GF-D8 (cell line): ENCODE data around the gene EPN3.

Experiments
- DNase-seq: peaks from one replicate; lab custom pipeline; 2025; lab: John Stamatoyannopoulos, UW

Gene EPN3

DNA sequence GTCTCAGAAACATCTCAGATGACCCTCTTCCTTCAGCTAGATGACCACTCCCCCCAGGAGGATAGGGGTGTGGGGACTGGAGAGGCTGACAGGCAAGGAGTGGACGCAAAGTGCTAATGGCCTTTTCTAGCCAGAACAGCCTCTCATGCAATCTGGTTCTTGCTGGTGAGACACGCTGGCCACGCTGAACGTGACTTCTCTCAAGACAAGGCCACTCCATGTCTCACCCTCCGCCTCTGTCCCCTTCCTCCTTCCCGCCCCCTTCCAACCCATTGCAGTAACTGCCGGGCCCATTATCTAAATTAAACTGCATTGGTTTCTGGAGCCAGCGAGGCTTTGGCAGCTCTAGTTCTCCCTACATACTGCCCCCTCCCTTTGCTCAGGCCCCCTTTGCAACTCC is 37.5 kb downstream of the EPN3 start:
- DNase-seq = no peak

DNA sequence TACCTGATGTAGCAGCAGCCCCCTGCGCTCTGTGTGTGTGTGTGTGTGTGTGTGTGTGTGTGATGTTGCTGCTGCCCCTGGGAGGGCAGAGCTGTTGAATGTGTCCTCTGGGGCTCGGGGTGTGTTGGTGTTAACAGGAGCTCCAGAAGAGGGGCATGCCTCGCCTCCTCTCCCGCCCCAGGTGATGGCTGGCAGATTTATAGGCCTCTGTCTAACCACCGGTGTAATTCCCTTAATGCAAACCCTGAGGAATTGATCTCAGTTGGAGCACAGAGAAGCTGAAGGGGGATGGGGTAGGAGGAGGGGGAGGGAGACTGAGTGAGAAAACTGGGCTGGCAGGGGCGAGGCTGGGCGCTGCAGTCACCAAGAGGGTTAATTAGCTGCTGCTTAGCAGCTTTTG is 38.0 kb downstream of the EPN3 start:
- DNase-seq = no peak

DNA sequence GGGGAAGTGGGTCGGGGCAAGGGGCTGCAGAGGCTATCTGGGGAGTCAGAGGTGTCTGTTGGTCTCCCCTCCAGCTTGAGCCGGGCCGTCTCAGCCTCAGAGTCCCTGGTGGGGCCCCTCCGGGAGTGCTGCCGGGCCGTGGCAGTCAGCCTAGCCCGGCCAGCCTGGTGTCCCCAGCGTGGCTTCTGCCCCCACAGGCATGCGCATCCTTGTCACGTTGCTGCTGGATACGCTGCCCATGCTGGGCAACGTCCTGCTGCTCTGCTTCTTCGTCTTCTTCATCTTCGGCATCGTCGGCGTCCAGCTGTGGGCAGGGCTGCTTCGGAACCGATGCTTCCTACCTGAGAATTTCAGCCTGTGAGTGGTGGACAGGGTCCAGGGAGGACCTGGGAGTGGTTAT is 39.1 kb downstream of the EPN3 start:
- DNase-seq = no peak

DNA sequence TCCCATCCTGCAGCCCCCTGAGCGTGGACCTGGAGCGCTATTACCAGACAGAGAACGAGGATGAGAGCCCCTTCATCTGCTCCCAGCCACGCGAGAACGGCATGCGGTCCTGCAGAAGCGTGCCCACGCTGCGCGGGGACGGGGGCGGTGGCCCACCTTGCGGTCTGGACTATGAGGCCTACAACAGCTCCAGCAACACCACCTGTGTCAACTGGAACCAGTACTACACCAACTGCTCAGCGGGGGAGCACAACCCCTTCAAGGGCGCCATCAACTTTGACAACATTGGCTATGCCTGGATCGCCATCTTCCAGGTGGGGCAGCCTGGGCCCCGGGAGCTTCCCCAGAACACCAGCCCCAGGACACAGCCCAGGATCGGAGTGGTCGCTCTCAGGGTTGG is 40.0 kb downstream of the EPN3 start:
- no peak for DNase-seq

DNA sequence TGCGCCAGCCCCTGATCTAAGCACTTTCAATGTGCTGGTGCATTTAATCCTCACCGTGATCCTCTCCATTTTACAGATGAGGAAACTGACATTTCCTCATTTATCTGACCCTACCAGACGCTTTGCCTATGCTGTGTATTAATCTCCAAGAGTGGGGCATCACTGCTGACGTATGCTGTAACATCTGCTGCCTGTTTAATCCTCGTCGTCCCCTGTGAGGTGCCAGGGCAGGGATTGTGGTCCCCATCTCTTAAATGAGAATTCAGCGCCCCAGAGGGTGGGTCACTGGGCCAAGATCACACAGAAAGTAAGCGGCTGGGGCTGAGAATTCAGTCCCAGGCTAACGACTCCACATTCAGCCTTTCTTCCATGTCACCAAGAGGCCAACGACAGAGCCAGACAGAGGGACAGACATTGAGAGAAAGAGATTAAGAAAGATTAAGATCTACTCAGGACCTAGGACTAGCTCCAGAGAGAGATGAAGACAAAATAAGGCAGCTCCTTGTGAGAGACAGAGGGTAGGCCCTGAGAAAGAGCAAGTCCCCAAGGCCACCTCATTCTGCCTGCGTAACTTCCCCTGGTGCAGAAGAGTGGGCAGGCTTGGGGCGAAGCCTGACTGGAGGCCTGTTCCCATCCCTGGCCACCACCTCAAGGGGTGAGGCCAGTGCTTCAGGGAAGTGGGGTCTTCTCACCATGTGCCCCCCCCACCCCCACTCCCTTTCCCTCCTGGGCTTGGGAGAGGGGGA is 41.5 kb downstream of the EPN3 start:
- no peak for DNase-seq

DNA sequence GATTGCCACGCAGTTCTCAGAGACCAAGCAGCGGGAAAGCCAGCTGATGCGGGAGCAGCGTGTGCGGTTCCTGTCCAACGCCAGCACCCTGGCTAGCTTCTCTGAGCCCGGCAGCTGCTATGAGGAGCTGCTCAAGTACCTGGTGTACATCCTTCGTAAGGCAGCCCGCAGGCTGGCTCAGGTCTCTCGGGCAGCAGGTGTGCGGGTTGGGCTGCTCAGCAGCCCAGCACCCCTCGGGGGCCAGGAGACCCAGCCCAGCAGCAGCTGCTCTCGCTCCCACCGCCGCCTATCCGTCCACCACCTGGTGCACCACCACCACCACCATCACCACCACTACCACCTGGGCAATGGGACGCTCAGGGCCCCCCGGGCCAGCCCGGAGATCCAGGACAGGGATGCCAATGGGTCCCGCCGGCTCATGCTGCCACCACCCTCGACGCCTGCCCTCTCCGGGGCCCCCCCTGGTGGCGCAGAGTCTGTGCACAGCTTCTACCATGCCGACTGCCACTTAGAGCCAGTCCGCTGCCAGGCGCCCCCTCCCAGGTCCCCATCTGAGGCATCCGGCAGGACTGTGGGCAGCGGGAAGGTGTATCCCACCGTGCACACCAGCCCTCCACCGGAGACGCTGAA is 43.2 kb downstream of the EPN3 start:
- DNase-seq = no peak

DNA sequence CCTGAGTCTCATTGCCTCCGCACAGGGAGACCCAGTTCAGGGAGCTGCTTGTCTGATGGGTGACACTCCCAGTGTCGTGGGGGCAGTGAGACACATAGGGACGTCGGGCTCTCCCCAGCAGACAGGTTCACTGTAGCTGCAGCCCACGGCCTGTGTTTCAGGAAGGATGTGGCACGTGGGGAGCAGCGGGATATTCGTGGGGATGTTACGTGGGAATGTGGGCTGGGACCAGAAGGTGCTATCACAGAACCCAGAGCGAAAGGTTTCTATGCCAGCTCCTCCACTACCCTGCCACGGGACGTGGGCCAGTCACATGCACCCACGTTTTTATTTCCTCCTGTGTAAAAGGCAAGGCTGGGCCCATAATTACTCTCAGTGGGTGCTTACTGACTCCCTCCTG is 44.3 kb downstream of the EPN3 start:
- no peak for DNase-seq

DNA sequence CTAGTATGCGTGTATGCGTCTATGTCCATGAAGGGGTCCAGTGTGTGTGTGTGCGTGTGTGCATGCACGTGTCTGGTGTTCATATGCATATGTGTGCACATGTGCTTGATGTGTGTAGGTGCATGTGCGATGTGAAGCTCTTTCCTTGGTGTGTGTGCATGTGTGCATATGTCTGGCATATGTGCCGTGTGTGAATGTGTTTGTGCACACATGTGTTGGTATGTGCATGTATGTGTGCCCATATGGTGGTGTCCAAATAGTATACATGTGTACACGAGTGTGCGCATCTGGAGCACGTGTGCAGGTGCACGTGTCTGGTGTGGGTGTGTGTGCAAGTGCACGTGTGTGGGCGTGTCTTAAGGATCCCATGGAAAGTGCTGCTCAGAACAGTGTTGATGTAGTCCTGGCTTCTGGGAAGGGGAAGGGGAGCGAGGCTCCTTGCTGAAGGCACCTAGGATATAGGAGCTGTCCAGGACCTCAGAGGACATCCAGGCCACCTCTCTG is 45.0 kb downstream of the EPN3 start:
- DNase-seq = no peak

DNA sequence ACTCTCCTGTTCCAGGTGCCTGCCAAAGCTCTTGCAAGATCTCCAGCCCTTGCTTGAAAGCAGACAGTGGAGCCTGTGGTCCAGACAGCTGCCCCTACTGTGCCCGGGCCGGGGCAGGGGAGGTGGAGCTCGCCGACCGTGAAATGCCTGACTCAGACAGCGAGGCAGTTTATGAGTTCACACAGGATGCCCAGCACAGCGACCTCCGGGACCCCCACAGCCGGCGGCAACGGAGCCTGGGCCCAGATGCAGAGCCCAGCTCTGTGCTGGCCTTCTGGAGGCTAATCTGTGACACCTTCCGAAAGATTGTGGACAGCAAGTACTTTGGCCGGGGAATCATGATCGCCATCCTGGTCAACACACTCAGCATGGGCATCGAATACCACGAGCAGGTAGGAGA is 45.6 kb downstream of the EPN3 start:
- DNase-seq = no peak

DNA sequence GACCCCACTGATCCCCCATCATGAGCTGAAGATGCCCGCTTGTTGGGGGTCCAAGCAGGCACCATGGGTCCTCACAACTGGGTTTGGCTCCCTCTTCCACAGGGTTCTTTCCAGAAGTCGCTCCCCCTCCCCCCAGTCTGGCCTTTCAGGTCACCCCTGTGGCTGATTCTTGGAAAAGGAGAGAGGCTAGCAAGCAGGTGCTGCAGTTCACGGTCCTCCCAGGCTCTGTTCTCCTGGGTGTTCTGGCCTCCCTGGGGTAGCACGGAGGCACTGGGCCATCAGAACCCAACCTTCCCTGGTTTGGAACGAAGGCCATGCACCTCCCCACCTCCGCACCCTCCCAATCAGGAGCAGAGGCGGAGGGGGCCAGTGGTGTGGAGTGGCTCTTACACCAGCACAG is 46.9 kb downstream of the EPN3 start:
- no peak for DNase-seq

DNA sequence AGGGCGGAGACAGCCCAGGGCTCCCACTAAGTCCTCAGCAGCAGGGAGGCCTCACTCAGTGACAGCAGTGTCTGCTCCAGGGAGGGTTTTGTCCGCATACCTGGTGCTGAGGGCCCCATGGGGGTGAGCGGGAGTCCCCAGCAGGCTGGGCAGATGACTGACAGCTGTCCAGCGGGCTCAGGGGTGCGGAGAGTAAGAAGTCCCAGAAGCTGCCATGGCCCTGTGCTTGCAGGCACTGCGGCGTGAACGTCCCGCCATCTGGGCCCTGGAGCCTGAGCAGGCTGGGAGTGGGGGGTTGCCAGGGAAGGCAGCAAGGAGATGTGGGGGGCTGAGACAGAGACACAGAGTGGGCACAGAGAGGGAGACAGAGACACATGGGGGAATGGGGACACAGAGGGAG is 48.1 kb downstream of the EPN3 start:
- no peak for DNase-seq

DNA sequence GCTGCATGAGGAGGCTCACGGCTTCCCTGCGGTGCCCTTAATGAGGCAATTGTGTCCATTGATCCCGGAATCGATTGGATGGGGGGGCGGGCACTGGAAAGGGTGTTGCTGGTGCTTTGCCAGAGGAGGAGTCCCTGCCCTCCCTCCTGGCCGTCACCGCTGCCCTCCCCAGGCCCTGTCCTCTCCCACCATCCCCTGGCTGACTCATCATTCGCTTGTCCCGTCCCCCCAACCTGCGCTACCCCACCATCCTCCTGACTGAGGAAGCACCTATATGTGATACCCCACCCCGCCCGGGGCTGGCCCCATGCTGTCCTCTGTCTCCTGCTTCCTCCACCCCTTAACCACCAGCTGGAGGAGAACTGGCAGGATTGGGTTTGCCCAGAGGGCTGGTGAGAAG is 48.8 kb downstream of the EPN3 start:
- DNase-seq = no peak

DNA sequence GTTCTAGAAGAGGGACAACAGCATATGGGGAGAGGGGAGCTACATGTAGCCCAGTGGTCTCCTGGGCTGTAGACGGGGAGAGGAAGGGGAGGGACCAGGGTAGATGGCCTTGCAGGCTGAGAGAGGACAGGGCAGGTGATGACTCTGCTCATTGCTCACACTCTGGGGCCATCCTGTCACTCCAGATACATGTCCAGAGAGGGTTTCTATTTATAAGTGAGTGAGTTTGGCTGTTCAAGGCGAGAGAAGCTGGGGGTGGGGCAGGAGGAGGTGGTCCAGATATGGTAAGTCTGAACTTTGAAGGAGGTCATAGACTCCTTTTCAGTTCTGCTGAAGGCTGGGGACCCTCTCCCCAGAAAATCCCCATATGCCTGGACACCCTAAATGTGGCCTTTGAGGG is 50.2 kb downstream of the EPN3 start:
- DNase-seq = no peak

DNA sequence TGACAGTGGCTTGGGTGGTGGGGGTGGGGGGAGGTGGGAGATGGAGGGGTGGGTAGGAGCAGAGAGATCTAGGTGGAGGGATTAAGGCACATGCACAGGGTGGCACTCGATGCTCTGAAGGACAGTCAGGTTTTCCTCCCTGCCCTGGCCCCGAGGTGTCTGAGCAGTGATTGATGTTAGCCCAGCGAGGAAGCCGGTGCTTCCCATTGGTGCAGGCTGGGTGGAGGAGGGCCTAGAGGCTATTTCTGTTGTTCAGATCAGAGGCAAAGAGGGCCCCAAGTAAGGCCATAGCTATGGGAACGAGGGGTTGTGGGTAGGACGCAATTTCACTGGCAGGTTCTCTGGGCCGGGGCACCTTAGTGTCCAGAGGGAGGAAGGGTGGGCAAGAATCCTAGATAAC is 51.1 kb downstream of the EPN3 start:
- no peak for DNase-seq

DNA sequence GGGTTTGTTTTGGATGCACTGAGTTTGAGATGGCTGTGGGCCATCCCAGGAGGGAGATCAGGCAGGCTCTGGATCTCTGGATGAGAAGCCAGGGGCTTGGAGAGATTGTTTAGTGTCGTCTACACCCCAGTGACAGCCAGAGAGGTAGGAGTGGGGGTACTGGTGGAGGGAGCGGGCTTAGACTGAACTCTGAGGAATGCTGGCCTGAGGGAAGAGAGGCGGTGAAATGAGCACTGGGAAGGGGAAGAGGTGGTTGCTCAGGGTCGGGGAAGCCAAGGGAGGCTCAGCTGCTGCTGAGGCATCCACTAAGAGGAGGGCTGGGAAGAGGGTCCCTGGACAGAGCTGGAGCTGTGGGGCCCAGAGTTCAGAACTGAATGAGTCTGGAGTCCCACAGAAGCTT is 51.6 kb downstream of the EPN3 start:
- no peak for DNase-seq

DNA sequence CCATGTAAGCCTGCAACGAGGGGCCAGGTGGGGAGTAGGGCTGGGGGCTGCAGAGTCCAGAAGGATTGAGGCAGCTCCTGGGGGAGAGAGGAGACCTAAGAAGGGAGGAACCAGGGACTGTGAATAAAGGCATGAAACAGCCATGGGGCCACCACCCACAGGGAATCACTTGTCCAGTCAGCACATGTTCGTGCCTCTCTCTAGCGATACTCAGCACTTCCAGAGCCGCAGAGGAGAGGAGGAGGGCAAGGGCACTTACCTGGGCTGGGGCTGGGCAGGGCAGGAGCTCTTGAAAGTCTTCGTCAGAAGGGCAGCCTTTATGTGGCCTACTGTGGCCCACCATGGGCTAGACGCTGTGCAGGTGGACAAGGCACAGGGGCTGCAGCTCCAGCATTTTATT is 52.2 kb downstream of the EPN3 start:
- DNase-seq = no peak

DNA sequence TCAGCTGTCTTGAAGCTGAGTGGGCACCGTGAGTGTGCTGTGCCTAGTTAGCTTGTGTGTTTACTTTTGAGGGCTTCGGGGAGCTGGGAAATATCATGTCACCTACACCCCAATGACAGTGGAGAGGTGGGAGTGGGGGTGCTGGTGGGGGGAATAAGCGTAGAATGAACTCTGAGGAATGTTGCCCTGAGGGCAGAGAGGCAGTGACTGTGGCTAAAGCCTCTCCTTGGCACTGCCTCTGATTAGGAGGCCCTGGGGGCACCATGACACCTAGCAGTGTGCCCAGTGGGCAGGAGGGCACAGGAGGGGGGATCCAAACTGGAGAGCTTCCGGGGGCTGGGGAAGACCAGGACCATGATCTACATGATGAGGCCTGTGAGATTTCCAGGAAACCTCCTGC is 52.8 kb downstream of the EPN3 start:
- no peak for DNase-seq

DNA sequence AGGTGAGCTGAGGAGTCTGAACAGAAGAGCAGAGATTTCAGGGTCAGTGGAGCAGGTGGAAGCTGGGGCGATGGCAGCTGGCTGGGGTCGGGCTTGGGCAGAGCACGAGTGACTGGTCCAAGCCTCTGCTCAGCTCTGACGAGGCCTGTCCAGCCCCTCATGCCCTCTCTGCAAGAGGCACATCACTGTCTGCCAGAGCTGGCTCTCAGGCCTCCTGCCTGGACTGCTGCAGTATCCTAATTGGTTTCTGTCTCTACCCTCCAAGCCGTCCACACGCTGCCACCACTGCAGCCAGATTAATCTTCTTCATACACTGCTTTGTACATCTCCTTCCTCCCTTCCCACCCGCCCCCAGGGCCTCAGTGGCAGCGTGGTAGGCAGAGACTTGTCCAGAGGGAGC is 53.4 kb downstream of the EPN3 start:
- DNase-seq = no peak

DNA sequence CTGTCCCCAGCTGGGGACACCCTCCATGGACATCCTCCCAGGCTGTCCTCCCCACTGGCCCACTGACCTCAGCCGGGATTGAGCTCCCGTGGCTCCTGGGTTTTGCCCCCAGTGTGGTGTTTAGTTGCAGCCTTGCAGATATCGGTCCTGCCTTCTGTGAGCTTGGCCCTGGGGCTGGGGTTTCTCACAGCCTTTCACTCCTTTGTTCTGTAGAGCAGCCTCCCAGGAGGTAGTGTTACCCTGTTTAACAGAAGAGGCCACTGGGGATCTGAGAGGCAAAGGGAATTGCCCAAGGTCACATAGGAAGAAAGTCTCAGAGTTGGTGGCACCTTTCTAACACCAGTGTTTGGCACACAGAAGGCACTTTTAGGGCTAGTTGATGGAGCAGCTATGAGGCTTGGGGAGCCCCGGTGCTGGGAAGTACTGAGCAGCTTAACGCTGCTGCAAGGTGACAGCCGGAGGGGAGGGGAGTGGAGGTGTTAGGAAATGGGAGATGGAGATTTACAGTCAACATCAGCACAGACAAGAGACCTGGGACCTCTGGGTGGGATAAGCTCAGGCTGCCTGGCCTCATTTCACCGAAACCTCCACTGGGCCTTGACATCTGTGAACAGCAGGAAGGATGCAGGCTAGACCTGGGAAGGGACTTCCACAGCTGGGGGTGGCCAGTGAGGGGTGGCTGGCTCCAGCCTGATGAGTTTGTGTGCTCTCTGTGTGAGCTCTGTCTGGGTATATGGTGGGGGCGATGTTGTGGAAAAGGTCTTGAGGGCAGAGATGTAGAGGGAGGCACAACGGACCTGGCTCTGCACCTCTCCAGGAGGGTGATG is 54.1 kb downstream of the EPN3 start:
- no peak for DNase-seq

DNA sequence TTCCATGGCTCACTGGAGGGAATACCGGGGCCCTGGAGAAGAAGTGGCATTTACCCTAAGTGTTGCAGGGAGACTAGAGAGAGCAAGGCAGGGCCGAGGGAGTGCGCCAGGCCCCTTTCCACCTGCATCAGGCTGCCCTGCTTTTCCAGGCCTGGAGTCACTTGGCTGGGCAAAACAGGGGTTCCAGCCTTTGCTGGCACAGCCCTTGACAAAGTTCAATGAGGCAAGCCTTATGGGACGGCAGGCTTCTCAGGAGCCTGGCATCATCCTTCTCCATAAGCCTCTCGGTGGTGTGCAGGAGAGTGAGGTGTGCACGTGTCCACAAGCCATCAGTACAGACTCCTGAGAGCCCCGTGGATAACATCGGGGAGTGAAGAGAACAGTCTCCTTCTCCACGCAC is 55.0 kb downstream of the EPN3 start:
- no peak for DNase-seq

DNA sequence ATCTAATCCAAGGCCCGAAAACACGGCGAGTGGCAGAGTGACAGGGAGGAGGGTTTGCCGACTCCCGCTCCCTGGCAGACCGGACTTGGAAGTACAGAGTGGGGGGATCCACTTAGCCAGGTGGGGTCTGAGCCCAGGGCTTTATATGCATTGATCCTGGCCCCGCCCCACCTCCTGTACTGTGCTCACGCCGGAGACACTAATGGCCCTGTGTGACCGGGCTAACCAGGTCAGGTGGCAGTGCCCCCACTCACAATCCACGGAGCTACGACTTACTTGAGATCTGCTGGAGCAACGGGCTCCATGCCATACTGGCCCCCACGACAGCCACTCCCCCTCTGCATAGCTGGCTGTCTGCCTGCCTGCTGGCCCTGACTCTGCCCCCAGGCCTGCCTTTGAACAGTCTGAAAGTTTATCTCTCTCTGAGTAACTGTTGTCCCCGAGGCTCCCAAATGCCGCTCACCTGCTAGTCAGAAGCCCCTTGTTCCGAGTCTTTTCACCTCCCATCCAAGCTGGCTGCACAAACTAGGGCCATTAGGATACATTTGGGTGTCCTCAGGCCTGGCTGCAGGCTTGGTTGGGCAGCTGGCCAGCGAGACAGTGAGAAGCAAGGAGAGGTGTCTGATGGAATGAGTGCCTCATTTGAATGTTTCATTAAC is 56.0 kb downstream of the EPN3 start:
- DNase-seq = no peak

DNA sequence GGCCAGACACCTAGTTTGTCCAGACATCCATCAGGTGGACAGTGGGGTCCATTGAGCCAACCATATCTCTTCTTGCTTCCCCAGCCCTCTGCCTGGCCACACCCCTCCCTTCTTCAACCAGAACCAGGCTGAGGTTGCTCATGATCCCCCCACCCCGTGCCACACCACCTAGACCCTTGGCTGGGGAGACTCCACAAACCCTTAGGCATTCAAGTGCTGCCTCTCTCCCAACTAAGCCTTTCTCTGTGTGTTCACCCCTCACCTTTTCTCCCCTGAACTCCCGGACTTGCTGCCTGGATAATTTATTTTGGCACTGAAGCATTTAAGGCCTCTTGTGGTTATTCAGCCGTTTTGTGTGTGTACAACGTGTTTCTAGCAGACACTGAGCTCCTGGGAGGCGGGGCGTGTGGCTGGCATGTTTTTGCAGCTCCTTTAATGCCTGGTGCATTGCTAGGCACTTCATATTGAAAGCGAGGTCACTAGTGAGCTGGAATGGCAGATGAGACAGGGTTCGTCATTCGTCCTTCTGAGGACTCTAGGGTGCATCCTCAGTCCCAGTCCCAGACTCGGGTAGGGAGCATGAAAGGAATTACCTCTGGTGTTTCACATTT is 56.7 kb downstream of the EPN3 start:
- DNase-seq = no peak
